Neural progenitor cell (in vitro differentiated cells): Measurements from ENCODE around the gene MBNL2.

Source experiments
- CTCF ChIP-seq: fragments of 200-600 bp; sonication (generic); IDR thresholded peaks from 2 replicates; pipeline ENCODE4 v1.5.1; 2017; ENCODE audit warnings: antibody characterized with exemption, mild to moderate bottlenecking
- EZH2 ChIP-seq: fragments of 200-600 bp; sonication (generic); IDR thresholded peaks from 2 replicates; pipeline ENCODE4 v1.6.1; 2017; ENCODE audit warnings: antibody characterized with exemption, mild to moderate bottlenecking, moderate library complexity

GRCh38 chr13:97295283-97296182, 73.4 kb downstream of the MBNL2 start:
- TF ChIP-seq EZH2, result no peak
- TF ChIP-seq CTCF, result no peak
